ENCODE data around the gene HRH1.

HRH1 gene

GRCh38 chr3:11269007-11269406 is 114.7 kb downstream of the HRH1 start:
- H3K27me3 ChIP-seq (ENCODE audit: insufficient read depth, low read depth): no peaks in the 10 kb centered on the region
- H3K27ac ChIP-seq: no peak overlapping the region
- H3K9ac ChIP-seq: no peak overlapping the region
- no peak overlapping the region for H3K4me2 ChIP-seq
- H3K4me3 ChIP-seq (IDR thresholded peaks at IDR 0.05; ENCODE audit: insufficient read depth, low read depth, low read length): no peak overlapping the region
- no peaks in the 10 kb centered on the region for H3K36me3 ChIP-seq (ENCODE audit: insufficient read depth)
- H2AFZ ChIP-seq (ENCODE audit: low read depth): no peak overlapping the region
- no peak for TF ChIP-seq CTCF (conservative IDR thresholded peaks at IDR 0.05; ENCODE audit: low read depth, low read length)
- H3K79me2 ChIP-seq (ENCODE audit: insufficient read depth, low read depth): peaks cover 17% of the 10 kb centered on the region
- peaks cover 6% of the 10 kb centered on the region for H3K4me1 ChIP-seq (ENCODE audit: low read depth, poor library complexity, severe bottlenecking)
- no peaks in the 10 kb centered on the region for H4K20me1 ChIP-seq (ENCODE audit: insufficient read depth)

- H3K27me3 ChIP-seq (ENCODE audit: insufficient read depth, low read depth): no peaks in the 10 kb centered on the region
- peak within 1 kb of the TSS; percentile 76 for H2AFZ ChIP-seq (ENCODE audit: low read depth)
- H3K36me3 ChIP-seq (ENCODE audit: insufficient read depth): no peaks in the 10 kb centered on the region
- H3K27ac ChIP-seq: peak within 1 kb of the TSS; percentile 46
- no peak for TF ChIP-seq CTCF (conservative IDR thresholded peaks at IDR 0.05; ENCODE audit: low read depth, low read length)
- H4K20me1 ChIP-seq (ENCODE audit: insufficient read depth): no peaks in the 10 kb centered on the region
- peaks cover 23% of the 10 kb centered on the region for H3K79me2 ChIP-seq (ENCODE audit: insufficient read depth, low read depth)
- peaks cover 6% of the 10 kb centered on the region for H3K4me1 ChIP-seq (ENCODE audit: low read depth, poor library complexity, severe bottlenecking)
- H3K4me2 ChIP-seq: peak within 1 kb of the TSS; percentile 60
- H3K9ac ChIP-seq: peak within 1 kb of the TSS; percentile 92
- peak within 1 kb of the TSS; percentile 33 for H3K4me3 ChIP-seq (IDR thresholded peaks at IDR 0.05; ENCODE audit: insufficient read depth, low read depth, low read length)
These were observed 118.0 kb downstream of the HRH1 start, which contains the start of gene ATG7 for GRCh38 chr3:11271986-11272904. Gene ATG7, plus strand, starts transcription at chr3:11272397. Its CDS starts 26,299 bp downstream, at chr3:11298696.

GRCh38 chr3:11272906-11273574 is 118.7 kb downstream of the HRH1 start:
- peak overlapping the region; percentile 46; the same call in 1 of the 2 replicates for H3K27ac ChIP-seq
- no peaks in the 10 kb centered on the region for H3K36me3 ChIP-seq (ENCODE audit: insufficient read depth)
- peak overlapping the region; percentile 33 for H3K4me3 ChIP-seq (IDR thresholded peaks at IDR 0.05; ENCODE audit: insufficient read depth, low read depth, low read length)
- H3K27me3 ChIP-seq (ENCODE audit: insufficient read depth, low read depth): no peaks in the 10 kb centered on the region
- H3K9ac ChIP-seq: peak overlapping the region; percentile 92
- peak overlapping the region; percentile 76 for H2AFZ ChIP-seq (ENCODE audit: low read depth)
- peaks cover 6% of the 10 kb centered on the region for H3K4me1 ChIP-seq (ENCODE audit: low read depth, poor library complexity, severe bottlenecking)
- no peaks in the 10 kb centered on the region for H4K20me1 ChIP-seq (ENCODE audit: insufficient read depth)
- H3K79me2 ChIP-seq (ENCODE audit: insufficient read depth, low read depth): peaks cover 23% of the 10 kb centered on the region
- no peak for TF ChIP-seq CTCF (conservative IDR thresholded peaks at IDR 0.05; ENCODE audit: low read depth, low read length)
- peak overlapping the region; percentile 33 for H3K4me2 ChIP-seq

- Histone ChIP-seq H3K4me2 (no peak overlapping the region), H3K9ac (no peak overlapping the region), H3K36me3 (ENCODE audit: insufficient read depth) (no peaks in the 10 kb centered on the region), H4K20me1 (ENCODE audit: insufficient read depth) (no peaks in the 10 kb centered on the region), H3K27ac (no peak overlapping the region), H3K4me1 (ENCODE audit: low read depth, poor library complexity, severe bottlenecking) (peaks cover 6% of the 10 kb centered on the region), H3K4me3 (IDR thresholded peaks at IDR 0.05; ENCODE audit: insufficient read depth, low read depth, low read length) (no peak overlapping the region), H3K27me3 (ENCODE audit: insufficient read depth, low read depth) (no peaks in the 10 kb centered on the region), H3K79me2 (ENCODE audit: insufficient read depth, low read depth) (peaks cover 23% of the 10 kb centered on the region), H2AFZ (ENCODE audit: low read depth) (no peak overlapping the region)
- TF ChIP-seq CTCF (conservative IDR thresholded peaks at IDR 0.05; ENCODE audit: low read depth, low read length): no peak
These were observed 119.6 kb downstream of the HRH1 start for GRCh38 chr3:11273891-11274291.
